ENCODE data around the gene STX11.

Gene STX11

GRCh38 chr6:144215402-144215931, 65.2 kb downstream of the STX11 start:
- peak; percentile 61 for DNase-seq (ENCODE audit: low spot score)

DNA sequence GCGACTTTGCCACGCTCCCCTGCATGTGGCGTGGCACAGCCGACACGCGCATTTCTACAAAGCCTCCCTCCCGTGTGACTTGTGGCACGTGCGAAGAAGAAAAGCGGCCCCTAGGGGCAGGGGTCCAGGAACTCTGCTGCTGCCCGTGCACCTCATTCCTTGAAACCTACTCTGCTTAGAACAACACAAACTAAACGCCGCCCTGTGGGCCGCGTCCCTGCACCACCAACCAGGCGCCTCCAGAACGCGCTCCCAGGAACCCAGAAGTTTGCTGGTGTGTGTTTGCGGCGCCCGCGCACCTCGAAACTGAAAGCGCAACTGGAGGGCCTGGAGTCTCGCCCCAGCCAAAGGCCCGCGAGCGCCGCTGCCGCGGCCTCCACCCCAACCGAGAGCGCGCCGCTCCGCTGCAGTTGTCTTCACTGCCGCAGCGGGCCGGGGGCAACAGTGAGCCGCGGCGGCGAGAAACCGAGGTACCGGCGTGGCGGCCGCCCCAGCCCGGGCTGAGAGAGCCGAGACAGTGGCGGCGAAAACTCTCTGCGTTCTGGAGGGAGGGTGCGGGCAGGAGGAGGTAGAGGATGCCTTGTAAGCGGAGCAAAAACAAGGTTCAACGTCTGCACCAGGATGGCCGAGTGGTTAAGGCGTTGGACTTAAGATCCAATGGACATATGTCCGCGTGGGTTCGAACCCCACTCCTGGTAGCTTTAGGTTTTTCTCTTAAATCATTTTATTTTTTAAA, 65.8 kb downstream of the STX11 start:
- DNase-seq (ENCODE audit: low spot score) = peak; percentile 87

DNA sequence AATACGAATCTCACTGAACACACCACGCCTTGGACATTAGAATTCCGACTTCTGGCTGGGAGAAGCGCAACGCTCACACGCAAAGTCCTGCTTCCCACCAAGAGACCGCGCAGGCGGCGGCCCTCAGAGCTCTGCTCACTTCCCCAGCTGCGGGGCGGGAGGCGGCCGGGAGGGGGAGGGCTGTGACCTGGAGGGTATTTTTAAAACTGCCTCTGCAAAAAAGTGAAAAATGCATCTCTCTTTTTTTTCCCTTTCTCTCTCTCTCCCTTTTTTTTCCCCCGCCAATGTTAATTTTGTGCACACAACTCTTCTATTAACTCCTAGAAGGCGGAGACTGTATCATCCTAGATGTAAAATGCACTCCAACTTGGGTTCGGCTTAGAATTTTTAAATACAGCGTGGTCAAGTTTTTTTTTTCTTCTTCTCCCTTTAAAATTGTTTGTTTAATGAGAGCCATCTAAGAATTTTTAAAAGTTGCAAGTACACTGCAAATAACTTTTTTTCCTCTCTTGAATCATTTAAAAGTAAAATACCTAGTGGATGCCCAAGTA, 66.4 kb downstream of the STX11 start:
- no peak for DNase-seq (ENCODE audit: low spot score)

DNA sequence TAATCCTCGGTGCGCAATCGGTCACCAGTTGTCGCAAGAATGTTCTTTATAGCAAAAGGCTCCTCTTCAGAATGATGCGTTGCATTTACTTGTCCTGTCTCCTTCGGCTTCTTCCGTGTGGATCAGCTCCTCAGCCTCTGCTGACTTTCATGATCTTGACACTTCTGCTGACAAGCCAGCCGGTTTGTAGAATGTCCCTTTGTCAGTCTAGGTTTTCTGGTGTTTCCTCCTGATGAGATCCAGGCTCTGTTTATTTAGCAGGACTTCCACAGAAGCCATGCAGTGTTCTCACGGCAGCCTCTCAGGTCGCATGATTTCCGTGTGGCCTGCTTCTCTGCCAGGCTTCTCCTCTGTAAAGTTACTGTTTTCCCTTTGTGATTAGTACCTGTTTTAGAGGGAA, 66.9 kb downstream of the STX11 start:
- peak; percentile 37 for DNase-seq (ENCODE audit: low spot score)

- no peak for DNase-seq (ENCODE audit: low spot score)
Observed at GRCh38 chr6:144217797-144218196, 67.5 kb downstream of the STX11 start.

DNA sequence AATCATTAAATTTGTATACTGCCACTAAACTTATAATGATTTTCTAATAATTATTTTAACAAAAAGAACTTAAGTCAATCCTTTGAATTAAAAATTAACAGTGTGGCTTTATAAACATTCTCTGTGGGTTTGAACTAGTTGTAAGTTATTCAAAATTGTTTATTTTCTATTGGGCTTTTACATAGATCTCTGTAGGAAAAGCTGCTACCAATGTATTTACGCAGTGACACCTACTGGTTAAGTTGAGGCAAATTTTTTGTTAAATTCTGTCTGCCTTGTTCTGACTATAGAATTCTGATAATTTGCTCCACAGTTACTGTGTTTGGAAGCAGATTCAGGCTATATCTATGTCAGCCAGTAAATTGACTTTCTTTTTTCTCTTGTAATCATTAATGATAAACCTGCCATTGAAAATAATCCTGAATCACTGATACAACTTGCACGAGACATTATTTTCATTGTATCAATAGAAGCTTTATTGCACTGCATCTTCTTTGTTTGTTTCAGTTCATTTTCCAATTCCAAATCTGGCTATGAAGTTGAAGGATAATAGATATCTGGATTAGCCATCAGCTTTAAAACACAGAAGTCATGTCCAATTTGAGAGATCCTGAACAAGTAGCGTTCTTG, 68.9 kb downstream of the STX11 start:
- DNase-seq (ENCODE audit: low spot score) = peak; percentile 45

GRCh38 chr6:144220031-144220790, 69.9 kb downstream of the STX11 start:
- DNase-seq (ENCODE audit: low spot score) = no peak

DNA sequence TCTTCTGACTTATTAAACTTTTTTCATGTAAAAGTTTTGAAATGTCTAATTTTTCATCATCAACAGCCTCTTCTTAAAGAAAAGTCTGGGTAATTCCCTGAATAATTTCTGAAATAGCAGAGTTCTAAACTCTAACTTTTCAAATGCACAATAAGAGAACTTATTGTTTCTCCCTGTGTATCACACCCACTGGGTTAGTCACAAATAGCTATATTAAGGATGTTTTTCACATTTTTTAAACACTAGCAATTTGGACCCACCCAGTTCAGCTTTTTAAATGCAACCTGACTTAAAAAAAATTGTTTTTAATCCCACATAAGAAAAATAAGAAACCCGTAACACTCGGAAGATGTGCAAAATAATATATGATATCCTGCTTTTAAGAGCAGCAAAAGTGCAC, 73.4 kb downstream of the STX11 start:
- DNase-seq (ENCODE audit: low spot score) = no peak

- no peak for DNase-seq (ENCODE audit: low spot score)
Observed at GRCh38 chr6:144231721-144232120, 81.4 kb downstream of the STX11 start.

- no peak for DNase-seq (ENCODE audit: low spot score)
Observed at GRCh38 chr6:144232176-144232831, 82.0 kb downstream of the STX11 start.

- DNase-seq (ENCODE audit: low spot score) = no peak
Observed at GRCh38 chr6:144232832-144233230, 82.5 kb downstream of the STX11 start.

DNA sequence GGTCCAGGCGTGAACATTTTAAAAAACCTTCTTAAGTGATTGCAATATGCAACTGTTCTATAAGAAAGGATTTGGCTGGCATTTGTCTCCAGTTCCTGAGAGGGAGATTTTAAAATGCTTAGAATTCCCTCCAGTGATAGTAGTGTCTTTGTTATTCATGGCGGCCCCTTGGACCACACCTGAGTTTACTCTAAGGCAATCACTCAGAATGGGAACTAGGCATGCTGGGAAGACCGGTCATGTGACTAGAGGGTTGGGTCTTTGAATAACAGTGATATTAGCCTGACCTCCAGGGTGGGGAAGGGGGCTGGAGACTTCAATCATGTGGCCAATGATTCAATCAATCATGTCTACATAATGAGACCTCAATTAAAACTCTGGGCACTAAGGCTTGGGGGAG, 84.1 kb downstream of the STX11 start:
- DNase-seq (ENCODE audit: low spot score) = no peak

DNA sequence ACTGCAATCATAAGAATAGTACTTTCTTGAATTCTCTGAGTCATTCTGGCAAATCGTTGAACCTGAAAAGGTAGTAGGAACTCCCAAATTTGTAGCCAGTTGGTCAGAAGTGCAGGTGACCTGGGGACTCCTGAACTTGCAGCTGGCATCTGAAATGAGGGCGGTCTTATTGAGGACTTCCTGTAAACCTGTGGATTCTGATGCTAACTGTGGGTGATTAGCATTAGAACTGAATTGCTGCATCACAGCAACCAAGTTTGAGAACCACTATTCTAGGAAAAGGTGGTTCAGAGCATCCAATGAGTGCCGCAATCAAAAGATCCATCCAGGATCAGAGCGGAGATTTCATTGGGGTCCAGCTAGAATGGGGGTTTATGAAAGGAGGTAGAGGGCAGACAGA, 84.6 kb downstream of the STX11 start:
- DNase-seq (ENCODE audit: low spot score) = no peak
